ENCODE measurements around the gene DLX1.
A peak's percentile ranks its signal among the peaks of the same experiment; 100 is the strongest.
"Not testable (repeated sequence)": the region's sequence is repeated elsewhere in the genome, so short reads cannot be mapped to it uniquely, and the experiment has no call there.

Gene DLX1

GRCh38 chr2:172100080-172100934 is 15.0 kb downstream of the DLX1 start:
- no peak for DNase-seq

- no peak for DNase-seq
Measured at GRCh38 chr2:172100935-172101820, 15.9 kb downstream of the DLX1 start.

- DNase-seq: peak; percentile 78
Measured at GRCh38 chr2:172101821-172102390, 16.6 kb downstream of the DLX1 start.

- peak; percentile 95 for DNase-seq
Measured at GRCh38 chr2:172102391-172103359, 17.4 kb downstream of the DLX1 start, which contains the start of gene DLX2. DLX2 (minus strand) TSS chr2:172102900; CDS start chr2:172102538, 362 bp downstream.

GRCh38 chr2:172103471-172104272 is 18.4 kb downstream of the DLX1 start:
- DNase-seq: peak; percentile 82

- no peak for DNase-seq
Measured at GRCh38 chr2:172105471-172106107, 20.3 kb downstream of the DLX1 start.

- no peak for DNase-seq
Measured at GRCh38 chr2:172106108-172106961, 21.0 kb downstream of the DLX1 start.

- DNase-seq: no peak
Measured at GRCh38 chr2:172107690-172108586, 22.6 kb downstream of the DLX1 start.

GRCh38 chr2:172108587-172108930 is 23.3 kb downstream of the DLX1 start:
- no peak for DNase-seq

- DNase-seq: no peak
Measured at GRCh38 chr2:172109256-172109987, 24.1 kb downstream of the DLX1 start.

GRCh38 chr2:172109988-172110811 is 24.9 kb downstream of the DLX1 start:
- no peak for DNase-seq

GRCh38 chr2:172113617-172114016 is 28.3 kb downstream of the DLX1 start:
- DNase-seq: peak; percentile 35

GRCh38 chr2:172114176-172114575 is 28.9 kb downstream of the DLX1 start:
- DNase-seq: not testable (repeated sequence)

GRCh38 chr2:172114579-172114978 is 29.3 kb downstream of the DLX1 start:
- DNase-seq: no peak

GRCh38 chr2:172116107-172116506 is 30.8 kb downstream of the DLX1 start:
- no peak for DNase-seq

GRCh38 chr2:172119089-172119488 is 33.8 kb downstream of the DLX1 start:
- DNase-seq: no peak

GRCh38 chr2:172120118-172120517 is 34.8 kb downstream of the DLX1 start:
- DNase-seq: no peak
